ENCODE results near the gene ZNF700. TPM values are rescaled to one million over a fixed set of nuclear protein-coding genes. Genes with fewer than 3 reads are reported as not detected.
"Not testable (repeated sequence)": the region's sequence is repeated elsewhere in the genome, so short reads cannot be mapped to it uniquely, and the experiment has no call there.

Gene ZNF700
- total and polyA plus RNA-seq, 7 experiments from 2014 or later, result 2.3 to 26.4 (median 18.7) TPM

DNA sequence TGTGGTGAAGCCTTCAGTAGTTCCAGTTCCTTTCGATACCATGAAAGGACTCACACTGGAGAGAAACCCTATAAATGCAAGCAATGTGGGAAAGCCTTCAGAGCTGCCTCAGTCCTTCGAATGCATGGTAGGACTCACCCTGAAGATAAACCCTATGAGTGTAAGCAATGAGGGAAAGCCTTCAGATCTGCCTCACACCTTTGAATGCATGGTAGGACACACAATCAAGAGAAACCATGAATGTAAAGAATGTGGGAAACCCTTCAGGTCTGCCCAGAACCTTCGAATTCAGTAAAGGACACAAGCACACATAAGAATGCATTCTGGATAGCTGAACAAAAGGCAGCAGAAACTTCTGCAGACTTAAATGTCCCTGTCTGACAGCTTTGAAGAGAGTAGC lies 19.0 kb upstream of the ZNF700 start:
- ATAC-seq (no peak), DNase-seq (no peak)
- peaks cover 0 to 46% (median 18%) of the 10 kb centered on the region in 3 experiments for H3K9me3 ChIP-seq (ENCODE audit: control insufficient read depth in 2 of 3, low read length in 3 of 3)
- Mint-ChIP-seq H3K4me1 (no peaks in the 10 kb centered on the region), H3K4me3 (no peak overlapping the region), H3K27me3 (no peaks in the 10 kb centered on the region), H3K9me3 (peaks cover 0 to 93% (median 69%) of the 10 kb centered on the region in 11 donors), H3K36me3 (peaks cover 11 to 56% (median 43%) of the 10 kb centered on the region in 5 donors), H3K27ac (no peak overlapping the region)
- peaks cover 0 to 30% (median 9%) of the 10 kb centered on the region in 3 experiments for H3K36me3 ChIP-seq (ENCODE audit: control insufficient read depth in 2 of 3, insufficient read depth in 3 of 3, low read length in 3 of 3)
- ChIA-PET POLR2A (no interaction called here), CTCF (no interaction called here)
- H3K4me3 ChIP-seq (ENCODE audit: low read length), result peak overlapping the region; percentile 28
- no peak overlapping the region for H3K27ac ChIP-seq (ENCODE audit: low read depth, low read length)
- H3K4me1 ChIP-seq (ENCODE audit: control insufficient read depth in 2 of 2, insufficient read depth in 2 of 2, low read length in 2 of 2), result no peaks in the 10 kb centered on the region
- no peaks in the 10 kb centered on the region for H3K27me3 ChIP-seq (ENCODE audit: control insufficient read depth in 2 of 2, insufficient read depth in 2 of 2, low read length in 2 of 2)
- intact Hi-C loops (cut with micrococcal nuclease), result no loop called here

DNA sequence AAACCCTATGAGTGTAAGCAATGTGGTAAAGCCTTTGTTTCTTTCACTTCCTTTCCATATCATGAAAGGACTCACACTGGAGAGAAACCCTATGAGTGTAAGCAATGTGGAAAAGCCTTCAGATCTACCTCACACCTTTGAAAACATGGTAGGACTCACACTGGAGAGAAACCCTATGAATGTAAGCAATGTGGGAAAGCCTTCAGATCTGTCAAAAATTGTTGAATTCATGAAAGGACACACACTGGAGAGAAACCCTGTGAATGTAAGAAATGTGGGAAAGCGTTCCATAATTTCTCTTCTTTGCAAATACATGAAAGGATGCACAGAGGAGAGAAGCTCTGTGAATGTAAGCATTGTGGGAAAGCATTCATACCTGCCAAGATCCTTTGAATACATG lies 13.0 kb upstream of the ZNF700 start:
- H3K4me3 Mint-ChIP-seq; H3K27me3 ChIP-seq (ENCODE audit: control insufficient read depth in 2 of 2, insufficient read depth in 2 of 2, low read length in 2 of 2); H3K4me1 Mint-ChIP-seq; H3K27ac Mint-ChIP-seq; CTCF ChIA-PET; ATAC-seq; H3K27ac ChIP-seq (ENCODE audit: low read depth, low read length); H3K36me3 ChIP-seq (ENCODE audit: control insufficient read depth in 2 of 3, insufficient read depth in 3 of 3, low read length in 3 of 3); H3K27me3 Mint-ChIP-seq; H3K4me3 ChIP-seq (ENCODE audit: low read length); intact Hi-C loops (cut with micrococcal nuclease); H3K4me1 ChIP-seq (ENCODE audit: control insufficient read depth in 2 of 2, insufficient read depth in 2 of 2, low read length in 2 of 2): not testable (repeated sequence)
- H3K9me3 ChIP-seq (ENCODE audit: control insufficient read depth in 2 of 3, low read length in 3 of 3), result peaks cover 0 to 41% (median 13%) of the 10 kb centered on the region in 3 experiments
- peaks cover 0 to 32% (median 12%) of the 10 kb centered on the region in 5 donors for H3K36me3 Mint-ChIP-seq
- DNase-seq, result peak in 1 of 9 donors; percentile 9
- POLR2A ChIA-PET, result interaction anchor here (0.7 kb wide), 1 partner anchor 12 kb away, joined by 4 read pairs; no protein-coding TSS in a partner anchor
- peaks cover 2 to 88% (median 62%) of the 10 kb centered on the region in 11 donors for H3K9me3 Mint-ChIP-seq

DNA sequence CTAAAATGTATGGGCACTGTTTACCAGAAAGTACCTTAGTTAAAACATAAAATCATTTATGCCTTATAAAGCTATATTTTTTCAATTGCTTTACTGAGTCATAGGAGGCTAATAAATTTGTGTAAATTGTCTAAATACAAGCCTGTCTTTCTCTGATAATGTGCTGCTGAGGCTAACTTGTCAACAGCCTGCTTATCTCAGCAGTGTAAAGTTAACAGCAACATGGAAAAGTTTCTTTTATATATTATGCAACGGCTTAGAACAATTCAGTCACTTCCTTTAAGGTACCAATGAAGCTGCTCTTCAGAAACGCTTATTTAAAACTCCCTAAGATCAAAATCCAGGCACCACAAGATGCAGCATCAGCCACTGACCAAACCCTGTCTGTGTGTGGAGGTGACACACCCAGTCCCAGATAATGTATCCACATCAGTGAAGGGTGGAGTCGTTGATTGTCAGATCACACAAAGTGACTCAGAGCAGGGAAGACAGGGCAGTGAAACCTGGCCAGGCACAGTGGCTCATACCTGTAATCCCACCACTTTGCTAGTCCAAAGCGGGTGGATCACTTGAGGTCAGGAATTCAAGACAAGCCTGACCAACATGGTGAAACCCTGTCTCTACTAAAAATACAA lies 10.4 kb upstream of the ZNF700 start:
- H3K27ac ChIP-seq (ENCODE audit: low read depth, low read length); H3K4me3 Mint-ChIP-seq; H3K4me1 Mint-ChIP-seq; H3K27me3 Mint-ChIP-seq; H3K4me3 ChIP-seq (ENCODE audit: low read length); ATAC-seq; intact Hi-C loops (cut with micrococcal nuclease); H3K4me1 ChIP-seq (ENCODE audit: control insufficient read depth in 2 of 2, insufficient read depth in 2 of 2, low read length in 2 of 2); DNase-seq; H3K27me3 ChIP-seq (ENCODE audit: control insufficient read depth in 2 of 2, insufficient read depth in 2 of 2, low read length in 2 of 2); H3K36me3 ChIP-seq (ENCODE audit: control insufficient read depth in 2 of 3, insufficient read depth in 3 of 3, low read length in 3 of 3); H3K27ac Mint-ChIP-seq: not testable (repeated sequence)
- peaks cover 0 to 49% (median 13%) of the 10 kb centered on the region in 3 experiments for H3K9me3 ChIP-seq (ENCODE audit: control insufficient read depth in 2 of 3, low read length in 3 of 3)
- ChIA-PET CTCF (interaction anchor here (0.7 kb wide), 1 partner anchor 9 kb away, joined by 6 read pairs; no protein-coding TSS in a partner anchor), POLR2A (interaction anchor here (1.2 kb wide), 1 partner anchor 33 kb away, joined by 3 read pairs; no protein-coding TSS in a partner anchor)
- Mint-ChIP-seq H3K9me3 (peaks cover 0 to 73% (median 45%) of the 10 kb centered on the region in 11 donors), H3K36me3 (peaks cover 3 to 22% (median 10%) of the 10 kb centered on the region in 5 donors)

DNA sequence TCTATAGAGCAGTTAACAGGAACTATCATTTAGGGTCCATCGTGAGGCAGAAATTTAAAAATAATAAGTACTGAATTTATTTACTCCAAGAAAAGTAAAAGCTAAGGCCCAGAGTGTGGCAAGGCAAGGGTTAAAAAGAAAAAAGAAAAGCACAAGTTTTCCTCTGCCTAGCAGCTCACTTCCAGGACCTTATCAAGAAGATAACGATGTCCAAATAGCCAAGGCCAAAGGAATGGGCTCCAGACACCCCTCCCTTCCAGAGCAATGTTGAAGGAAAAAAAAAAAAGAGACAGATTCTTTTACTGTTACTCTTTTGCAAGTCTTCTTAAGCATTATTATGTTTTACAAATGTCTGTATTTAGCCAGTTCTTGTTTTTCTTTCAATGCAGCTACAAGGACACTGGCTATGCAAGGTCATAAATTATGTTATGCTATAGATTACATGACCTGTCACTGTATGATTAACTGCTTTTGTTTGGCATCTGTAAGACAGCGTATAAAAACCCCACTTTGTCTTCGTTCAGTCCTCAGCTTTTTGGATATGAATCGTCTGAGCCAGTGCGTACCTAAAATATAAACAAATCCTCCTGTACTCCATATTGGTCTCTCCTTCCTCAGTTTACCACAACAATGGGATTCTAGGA lies 2.9 kb upstream of the ZNF700 start:
- intact Hi-C loops (cut with micrococcal nuclease), result loop anchor here (5.0 to 10.0 kb wide), 5 partner anchors 110 to 630 kb away; partner anchors contain the start of genes ZNF440 (in 2 of the 2), ZNF44 (in 1 of the 2), ZNF491 (in 1 of the 2) and ZNF564 (in 1 of the 2)
- Histone ChIP-seq H3K36me3 (ENCODE audit: control insufficient read depth in 2 of 3, insufficient read depth in 3 of 3, low read length in 3 of 3) (peaks cover 0 to 6% (median 0%) of the 10 kb centered on the region in 3 experiments), H3K9me3 (ENCODE audit: control insufficient read depth in 2 of 3, low read length in 3 of 3) (peaks cover 0 to 8% (median 0%) of the 10 kb centered on the region in 3 experiments), H3K4me3 (ENCODE audit: low read length) (no peak overlapping the region), H3K27me3 (ENCODE audit: control insufficient read depth in 2 of 2, insufficient read depth in 2 of 2, low read length in 2 of 2) (no peaks in the 10 kb centered on the region), H3K4me1 (ENCODE audit: control insufficient read depth in 2 of 2, insufficient read depth in 2 of 2, low read length in 2 of 2) (peaks cover 6 to 10% of the 10 kb centered on the region in 2 donors), H3K27ac (ENCODE audit: low read depth, low read length) (no peak overlapping the region)
- ChIA-PET POLR2A (interaction anchor here (1.6 to 5.4 kb wide), 2 partner anchors 9 to 67 kb away, joined by 3 to 65 read pairs; no protein-coding TSS in a partner anchor), CTCF (interaction anchor here (1.7 to 5.3 kb wide), 5 partner anchors 42 to 219 kb away, joined by 7 to 95 read pairs (median 28); partner anchors contain the start of genes ZNF20, ZNF491 and ZNF763)
- DNase-seq (no peak), ATAC-seq (no peak)
- peaks cover 20 to 31% (median 26%) of the 10 kb centered on the region in 7 donors for H3K4me1 Mint-ChIP-seq
- peaks cover 0 to 11% (median 6%) of the 10 kb centered on the region in 11 donors for H3K9me3 Mint-ChIP-seq
- no peaks in the 10 kb centered on the region for H3K27me3 Mint-ChIP-seq
- no peak overlapping the region for H3K4me3 Mint-ChIP-seq
- H3K36me3 Mint-ChIP-seq, result peaks cover 3 to 11% (median 4%) of the 10 kb centered on the region in 5 donors
- H3K27ac Mint-ChIP-seq, result no peak overlapping the region

DNA sequence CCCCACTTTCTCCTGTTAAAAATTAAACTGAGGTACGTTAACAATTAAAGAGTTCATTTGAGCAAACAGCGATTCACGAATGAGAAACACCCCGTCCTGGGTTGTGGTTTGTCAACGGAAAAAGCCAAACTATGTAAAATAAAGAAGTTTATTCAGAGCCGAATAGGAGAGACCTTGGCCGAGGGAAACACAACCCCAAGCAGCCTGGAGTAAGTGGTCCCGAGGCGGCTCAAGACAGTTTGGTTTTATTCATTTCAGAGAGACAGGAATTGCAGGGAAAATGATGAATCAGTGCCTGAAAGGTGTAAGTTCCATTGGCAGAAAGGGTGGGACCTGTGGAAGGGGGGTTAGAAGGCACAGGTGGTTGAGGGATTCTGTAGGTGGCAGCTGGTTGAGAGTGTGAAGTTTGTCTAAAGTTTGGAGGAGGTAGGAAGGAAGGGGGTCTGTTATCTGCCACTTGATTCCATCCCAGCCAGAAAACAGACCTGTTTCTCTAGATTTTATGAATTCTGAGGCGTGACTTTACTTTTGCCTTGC lies 812 bp downstream of the ZNF700 start:
- H3K36me3 Mint-ChIP-seq, result peaks cover 0 to 43% (median 21%) of the 10 kb centered on the region in 5 donors
- not testable (repeated sequence) for H3K27me3 ChIP-seq (ENCODE audit: control insufficient read depth in 2 of 2, insufficient read depth in 2 of 2, low read length in 2 of 2); H3K9me3 ChIP-seq (ENCODE audit: control insufficient read depth in 2 of 3, low read length in 3 of 3); H3K27me3 Mint-ChIP-seq; ATAC-seq; H3K36me3 ChIP-seq (ENCODE audit: control insufficient read depth in 2 of 3, insufficient read depth in 3 of 3, low read length in 3 of 3)
- CTCF ChIA-PET, result interaction anchor here (1.0 to 1.3 kb wide), 2 partner anchors 38 to 128 kb away, joined by 3 read pairs; no protein-coding TSS in a partner anchor
- POLR2A ChIA-PET, result interaction anchor here (1.2 to 5.4 kb wide), 3 partner anchors 38 to 128 kb away, joined by 6 to 65 read pairs (median 6); partner anchors contain the start of gene ZNF491
- peaks cover 0 to 18% (median under 1%) of the 10 kb centered on the region in 11 donors for H3K9me3 Mint-ChIP-seq
- DNase-seq, result peak in 3 of 9 donors; percentile 8 to 20 (median 10)
- peak overlapping the region; percentile 89 to 98 (median 92) for H3K27ac Mint-ChIP-seq
- intact Hi-C loops (cut with micrococcal nuclease), result loop anchor here (1.0 to 10.0 kb wide), 7 partner anchors 44 to 687 kb away; partner anchors contain the start of genes ZNF136 (in 1 of the 2), ZNF44 (in 1 of the 2) and ZNF491 (in 1 of the 2)
- H3K4me3 Mint-ChIP-seq, result peak overlapping the region; percentile 82 to 99 (median 95)
- Histone ChIP-seq H3K27ac (ENCODE audit: low read depth, low read length) (peak overlapping the region; percentile 75), H3K4me3 (ENCODE audit: low read length) (peak overlapping the region; percentile 98), H3K4me1 (ENCODE audit: control insufficient read depth in 2 of 2, insufficient read depth in 2 of 2, low read length in 2 of 2) (peaks cover 6 to 10% of the 10 kb centered on the region in 2 donors)
- H3K4me1 Mint-ChIP-seq, result peaks cover 27 to 59% (median 42%) of the 10 kb centered on the region in 7 donors

DNA sequence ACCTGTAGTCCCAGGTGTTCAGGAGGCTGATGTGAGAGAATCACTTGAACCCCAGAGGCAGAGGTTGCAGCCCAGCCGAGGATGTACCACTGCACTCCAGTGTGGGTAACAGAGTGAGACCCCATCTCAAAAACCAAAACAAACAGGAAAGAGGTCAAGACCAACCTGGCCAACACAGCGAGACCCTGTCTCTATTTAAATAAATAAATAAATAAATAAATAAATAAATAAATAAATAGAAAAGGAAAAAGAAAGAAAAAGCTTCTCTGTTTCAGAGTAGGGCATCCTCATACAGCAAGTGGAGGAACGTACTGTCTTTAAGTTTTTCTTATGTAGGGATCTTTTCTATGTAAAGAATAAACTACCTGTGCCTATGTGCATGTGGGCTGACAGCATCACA lies 2.3 kb downstream of the ZNF700 start:
- ChIA-PET POLR2A (interaction anchor here (0.6 to 1.0 kb wide), 3 partner anchors 38 to 61 kb away, joined by 3 read pairs; partner anchors contain the start of gene ZNF763), CTCF (no interaction called here)
- Mint-ChIP-seq H3K4me3 (peak overlapping the region in 7 of 10 donors; percentile 3 to 98 (median 90)), H3K27ac (peak overlapping the region in 5 of 9 donors; percentile 19 to 98 (median 95)), H3K9me3 (peaks cover 0 to 28% (median 5%) of the 10 kb centered on the region in 11 donors), H3K4me1 (peaks cover 28 to 67% (median 52%) of the 10 kb centered on the region in 7 donors), H3K36me3 (peaks cover 0 to 57% (median 31%) of the 10 kb centered on the region in 5 donors), H3K27me3 (no peaks in the 10 kb centered on the region)
- Histone ChIP-seq H3K36me3 (ENCODE audit: control insufficient read depth in 2 of 3, insufficient read depth in 3 of 3, low read length in 3 of 3) (peaks cover 0 to 9% (median 2%) of the 10 kb centered on the region in 3 experiments), H3K4me3 (ENCODE audit: low read length) (no peak overlapping the region), H3K4me1 (ENCODE audit: control insufficient read depth in 2 of 2, insufficient read depth in 2 of 2, low read length in 2 of 2) (peaks cover 6 to 10% of the 10 kb centered on the region in 2 donors), H3K27ac (ENCODE audit: low read depth, low read length) (no peak overlapping the region), H3K27me3 (ENCODE audit: control insufficient read depth in 2 of 2, insufficient read depth in 2 of 2, low read length in 2 of 2) (no peaks in the 10 kb centered on the region), H3K9me3 (ENCODE audit: control insufficient read depth in 2 of 3, low read length in 3 of 3) (no peaks in the 10 kb centered on the region)
- no peak for ATAC-seq
- intact Hi-C loops (cut with micrococcal nuclease), result loop anchor here (10.0 kb wide), 2 partner anchors 368 to 568 kb away; partner anchors contain the start of gene ZNF44 (in 1 of the 2)
- no peak for DNase-seq
